Osteoblast (primary cell): ENCODE data around the gene PRKCE. TPM values are rescaled to one million over a fixed set of nuclear protein-coding genes. Genes with fewer than 3 reads are reported as not detected.

ENCODE experiments used
- DNase-seq: peaks from one replicate; pipeline ENCODE4 v3.0.0; 2011; ENCODE audit warnings: low spot score, mixed read lengths; ENCODE audit not compliant: insufficient read length; ENCODE audit errors: missing footprints
- H2AFZ ChIP-seq: 2 replicates; pipeline ENCODE4 v1.6.0; 2011; ENCODE audit warnings: mild to moderate bottlenecking, low read length
- H3K27ac ChIP-seq: 2 replicates; pipeline ENCODE4 v1.5.1; 2011; ENCODE audit warnings: mild to moderate bottlenecking, low read depth, low read length, moderate library complexity
- H3K27me3 ChIP-seq: 2 replicates; pipeline ENCODE4 v1.6.0; 2012; ENCODE audit warnings: mild to moderate bottlenecking, control low read depth, inconsistent platforms, low read length, moderate library complexity; ENCODE audit not compliant: insufficient read depth
- H3K36me3 ChIP-seq: 2 replicates; pipeline ENCODE4 v1.5.1; 2011; ENCODE audit warnings: mild to moderate bottlenecking, low read length, control low read depth, moderate library complexity; ENCODE audit not compliant: insufficient read depth
- H3K4me1 ChIP-seq: 2 replicates; pipeline ENCODE4 v1.5.1; 2011; ENCODE audit warnings: mild to moderate bottlenecking, low read length, control low read depth, moderate library complexity; ENCODE audit not compliant: insufficient read depth
- H3K4me2 ChIP-seq: 2 replicates; pipeline ENCODE4 v1.6.0; 2011; ENCODE audit warnings: mild to moderate bottlenecking, low read length; ENCODE audit not compliant: insufficient read depth
- H3K4me3 ChIP-seq: fragments of 200-600 bp; sonication (generic); 3 replicates; pipeline ENCODE4 v1.5.1; 2012; ENCODE audit warnings: mild to moderate bottlenecking, low read length, inconsistent platforms; ENCODE audit not compliant: insufficient read depth
- H3K79me2 ChIP-seq: 2 replicates; pipeline ENCODE4 v1.6.0; 2012; ENCODE audit warnings: mild to moderate bottlenecking, low read length, control low read depth, inconsistent platforms; ENCODE audit not compliant: insufficient read depth
- H3K9me3 ChIP-seq: 2 replicates; pipeline ENCODE4 v1.5.1; 2011; ENCODE audit warnings: low read depth, low read length, control low read depth
- H4K20me1 ChIP-seq: 2 replicates; pipeline ENCODE4 v1.6.0; 2012; ENCODE audit warnings: mild to moderate bottlenecking, low read length, control low read depth; ENCODE audit not compliant: insufficient read depth
- CTCF ChIP-seq: IDR thresholded peaks from 2 replicates; pipeline ENCODE4 v1.5.1; 2011; ENCODE audit warnings: mild to moderate bottlenecking, low read depth, low read length, moderate library complexity; ENCODE audit errors: extremely low read depth
- total RNA-seq: library from RNA; depleted of rRNA; stranded (reverse); fragments of >200 nt; gene quantifications from 2 replicates; pipeline ENCODE4 v1.2.3, GENCODE V29; 2012

Gene PRKCE
- total RNA-seq, 1 donor, result 22.1 TPM

- Histone ChIP-seq H4K20me1 (peaks cover 20% of the 10 kb centered on the region), H3K4me1 (no peaks in the 10 kb centered on the region), H3K79me2 (no peaks in the 10 kb centered on the region), H3K9me3 (no peaks in the 10 kb centered on the region), H3K36me3 (no peaks in the 10 kb centered on the region), H3K4me2 (no peak overlapping the region), H3K4me3 (no peak overlapping the region), H3K27ac (no peak overlapping the region), H3K27me3 (no peaks in the 10 kb centered on the region), H2AFZ (no peak overlapping the region)
- no peak for DNase-seq
- TF ChIP-seq CTCF, result no peak
These were observed 61.1 kb downstream of the PRKCE start for GRCh38 chr2:45712570-45712969.

GRCh38 chr2:45713136-45713535, 61.7 kb downstream of the PRKCE start:
- H3K27ac ChIP-seq, result no peak overlapping the region
- no peaks in the 10 kb centered on the region for H3K9me3 ChIP-seq
- peaks cover 21% of the 10 kb centered on the region for H4K20me1 ChIP-seq
- TF ChIP-seq CTCF, result no peak
- H3K79me2 ChIP-seq, result no peaks in the 10 kb centered on the region
- H2AFZ ChIP-seq, result no peak overlapping the region
- H3K4me2 ChIP-seq, result no peak overlapping the region
- DNase-seq, result no peak
- H3K36me3 ChIP-seq, result no peaks in the 10 kb centered on the region
- H3K4me1 ChIP-seq, result no peaks in the 10 kb centered on the region
- H3K4me3 ChIP-seq, result no peak overlapping the region
- H3K27me3 ChIP-seq, result no peaks in the 10 kb centered on the region

DNA sequence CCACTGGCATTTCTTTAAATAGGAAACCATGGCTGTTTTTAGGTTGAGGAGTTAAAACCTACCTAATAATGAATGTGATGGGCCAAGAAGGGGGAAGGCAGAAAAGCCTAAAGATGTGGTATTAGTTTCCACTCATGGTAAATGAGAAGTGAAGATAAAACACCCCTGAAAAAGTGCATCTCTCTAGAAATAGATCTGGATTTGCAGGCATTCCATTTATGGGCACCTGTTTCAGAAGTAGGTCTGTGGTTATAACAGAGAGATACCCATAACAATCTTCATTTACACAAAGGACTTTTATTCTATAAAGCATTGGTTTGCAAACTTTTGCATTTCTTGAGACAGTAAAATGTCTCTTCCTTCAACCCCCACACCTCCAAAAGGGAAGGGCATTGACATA, 62.1 kb downstream of the PRKCE start:
- Histone ChIP-seq H3K79me2 (no peaks in the 10 kb centered on the region), H4K20me1 (peaks cover 21% of the 10 kb centered on the region), H3K4me2 (no peak overlapping the region), H3K4me3 (no peak overlapping the region), H3K27me3 (no peaks in the 10 kb centered on the region), H3K36me3 (no peaks in the 10 kb centered on the region), H3K27ac (no peak overlapping the region), H3K9me3 (no peaks in the 10 kb centered on the region), H2AFZ (no peak overlapping the region), H3K4me1 (no peaks in the 10 kb centered on the region)
- DNase-seq, result no peak
- TF ChIP-seq CTCF, result no peak

DNA sequence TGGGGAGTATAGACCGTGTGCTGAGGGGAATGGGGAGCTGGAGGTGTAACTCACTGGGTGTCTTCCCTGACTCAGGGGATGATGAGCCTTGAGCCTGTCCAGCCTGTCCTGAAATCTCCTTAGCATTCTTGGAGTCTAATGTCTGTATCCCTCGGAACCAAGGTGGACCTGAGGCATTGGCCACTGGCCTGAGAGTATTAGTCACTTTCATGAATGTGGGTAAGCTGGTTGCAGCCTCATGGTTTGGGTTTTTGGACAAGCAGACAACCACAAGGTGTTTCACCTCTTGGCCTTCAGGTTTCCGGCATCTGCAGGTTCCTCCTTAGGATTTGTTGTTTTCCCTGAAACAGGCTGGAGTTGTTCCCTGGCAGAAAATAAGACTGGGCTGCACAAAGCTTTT, 63.2 kb downstream of the PRKCE start:
- no peak overlapping the region for H2AFZ ChIP-seq
- TF ChIP-seq CTCF, result no peak
- H4K20me1 ChIP-seq, result peaks cover 17% of the 10 kb centered on the region
- no peaks in the 10 kb centered on the region for H3K9me3 ChIP-seq
- no peaks in the 10 kb centered on the region for H3K36me3 ChIP-seq
- no peaks in the 10 kb centered on the region for H3K27me3 ChIP-seq
- H3K4me3 ChIP-seq, result no peak overlapping the region
- H3K27ac ChIP-seq, result no peak overlapping the region
- no peaks in the 10 kb centered on the region for H3K79me2 ChIP-seq
- no peak for DNase-seq
- H3K4me1 ChIP-seq, result no peaks in the 10 kb centered on the region
- no peak overlapping the region for H3K4me2 ChIP-seq
